Astrocyte (in vitro differentiated cells and primary cell): ENCODE data around the gene SLC16A13. TPM values are rescaled to one million over a fixed set of nuclear protein-coding genes. Genes with fewer than 3 reads are reported as not detected.

Experiments used
- DNase-seq: peaks from one replicate; pipeline ENCODE4 v3.0.0-alpha.2; 2010; ENCODE audit warnings: low read depth
- FAIRE-seq: peaks from 2 replicates; lab custom pipeline; 2011; peaks lifted over from hg19 to GRCh38; lab: Jason Lieb, UNC
- H2AFZ ChIP-seq: 2 replicates; pipeline ENCODE4 v1.6.0; 2012; ENCODE audit warnings: low read depth, low read length, inconsistent platforms
- H3K27ac ChIP-seq: 2 replicates; pipeline ENCODE4 v1.5.1; 2011; ENCODE audit warnings: low read depth, low read length, inconsistent platforms
- H3K27me3 ChIP-seq: 2 replicates; pipeline ENCODE4 v1.6.0; 2011; ENCODE audit warnings: low read length, inconsistent platforms; ENCODE audit not compliant: insufficient read depth
- H3K36me3 ChIP-seq: 2 replicates; pipeline ENCODE4 v1.5.1; 2011; ENCODE audit warnings: low read length, inconsistent platforms; ENCODE audit not compliant: insufficient read depth
- H3K4me1 ChIP-seq: 2 replicates; pipeline ENCODE4 v1.5.1; 2011; ENCODE audit warnings: low read length, inconsistent platforms; ENCODE audit not compliant: insufficient read depth
- H3K4me2 ChIP-seq: 2 replicates; pipeline ENCODE4 v1.6.0; 2012; ENCODE audit warnings: low read length, inconsistent platforms
- H3K4me3 ChIP-seq: 2 replicates; pipeline ENCODE4 v1.5.1; 2011; ENCODE audit warnings: low read depth, mild to moderate bottlenecking, low read length, inconsistent platforms; ENCODE audit not compliant: insufficient read depth
- H3K79me2 ChIP-seq: 2 replicates; pipeline ENCODE4 v1.6.0; 2012; ENCODE audit warnings: mild to moderate bottlenecking, low read length, inconsistent platforms; ENCODE audit not compliant: insufficient read depth
- H3K9ac ChIP-seq: 2 replicates; pipeline ENCODE4 v1.6.0; 2012; ENCODE audit warnings: mild to moderate bottlenecking, low read length, inconsistent platforms
- H3K9me3 ChIP-seq: 2 replicates; pipeline ENCODE4 v1.5.1; 2012; ENCODE audit warnings: low read depth, mild to moderate bottlenecking, low read length, inconsistent platforms; ENCODE audit not compliant: insufficient read depth
- H4K20me1 ChIP-seq: 2 replicates; pipeline ENCODE4 v1.6.0; 2012; ENCODE audit warnings: low read length, inconsistent platforms; ENCODE audit not compliant: insufficient read depth
- H3K27ac Mint-ChIP-seq: one replicate; pipeline ENCODE4 v1.8.0; 2021; ENCODE audit warnings: mild to moderate bottlenecking, mixed read lengths; ENCODE audit not compliant: unreplicated experiment
- H3K27me3 Mint-ChIP-seq: one replicate; pipeline ENCODE4 v1.8.0; 2021; ENCODE audit warnings: low read depth, mixed read lengths; ENCODE audit not compliant: unreplicated experiment
- H3K36me3 Mint-ChIP-seq: one replicate; pipeline ENCODE4 v1.8.0; 2021; ENCODE audit warnings: low read depth, mixed read lengths; ENCODE audit not compliant: unreplicated experiment
- H3K4me1 Mint-ChIP-seq: one replicate; pipeline ENCODE4 v1.8.0; 2021; ENCODE audit warnings: low read depth, mixed read lengths; ENCODE audit not compliant: unreplicated experiment
- H3K4me3 Mint-ChIP-seq: one replicate; pipeline ENCODE4 v1.8.0; 2021; ENCODE audit warnings: mild to moderate bottlenecking, moderate library complexity, mixed read lengths; ENCODE audit not compliant: unreplicated experiment
- H3K9me3 Mint-ChIP-seq: one replicate; pipeline ENCODE4 v1.8.0; 2021; ENCODE audit warnings: mild to moderate bottlenecking, mixed read lengths; ENCODE audit not compliant: unreplicated experiment
- CTCF ChIP-seq: IDR thresholded peaks from 2 replicates; pipeline ENCODE4 v1.5.1; 2011; ENCODE audit warnings: low read depth, mild to moderate bottlenecking, inconsistent platforms, low read length, moderate library complexity; ENCODE audit not compliant: insufficient read depth
- EZH2 ChIP-seq: IDR thresholded peaks from 2 replicates; pipeline ENCODE4 v1.6.1; 2012; ENCODE audit warnings: mild to moderate bottlenecking, low read length, inconsistent platforms; ENCODE audit not compliant: insufficient read depth
- total RNA-seq: library from RNA; stranded (reverse); gene quantifications from 2 replicates; pipeline ENCODE4 v1.2.1, GENCODE V29; 2021

The SLC16A13 gene
- total RNA-seq, 1 donor from 2014 or later = 6.6 TPM

- H3K27me3 Mint-ChIP-seq = no peaks in the 10 kb centered on the region
These were observed 33.3 kb upstream of the SLC16A13 start for GRCh38 chr17:7002288-7003047.

GRCh38 chr17:7003745-7004144 is 32.1 kb upstream of the SLC16A13 start:
- H3K36me3 Mint-ChIP-seq = peaks cover 18% of the 10 kb centered on the region

More at GRCh38 chr17:7002288-7003047, 33.3 kb upstream of the SLC16A13 start:
- H3K79me2 ChIP-seq = peaks cover 18% of the 10 kb centered on the region
- H3K4me1 ChIP-seq = no peaks in the 10 kb centered on the region
- FAIRE-seq (no peak), DNase-seq (no peak)
- H3K9ac ChIP-seq = no peak overlapping the region
- Mint-ChIP-seq H3K36me3 (peaks cover 25% of the 10 kb centered on the region), H3K9me3 (peaks cover 1% of the 10 kb centered on the region), H3K4me3 (no peak overlapping the region), H3K4me1 (peaks cover 4% of the 10 kb centered on the region), H3K27ac (no peak overlapping the region)
- TF ChIP-seq EZH2 (no peak), CTCF (no peak)
- no peaks in the 10 kb centered on the region for H3K9me3 ChIP-seq
- peaks cover 71% of the 10 kb centered on the region for H4K20me1 ChIP-seq
- H3K27me3 ChIP-seq = no peaks in the 10 kb centered on the region
- H3K4me3 ChIP-seq = no peak overlapping the region
- H2AFZ ChIP-seq = no peak overlapping the region
- H3K36me3 ChIP-seq = peaks cover 6% of the 10 kb centered on the region
- no peak overlapping the region for H3K4me2 ChIP-seq
- H3K27ac ChIP-seq = no peak overlapping the region

GRCh38 chr17:7004398-7005253 is 31.2 kb upstream of the SLC16A13 start:
- H3K4me3 ChIP-seq = no peak overlapping the region
- H3K4me1 ChIP-seq = no peaks in the 10 kb centered on the region
- no peak for DNase-seq
- no peaks in the 10 kb centered on the region for H3K9me3 ChIP-seq
- no peak overlapping the region for H3K4me2 ChIP-seq
- H3K36me3 ChIP-seq = peaks cover 6% of the 10 kb centered on the region
- FAIRE-seq = peak; percentile 56
- peaks cover 10% of the 10 kb centered on the region for H3K36me3 Mint-ChIP-seq
- H3K4me1 Mint-ChIP-seq = peaks cover 4% of the 10 kb centered on the region
- no peak overlapping the region for H3K4me3 Mint-ChIP-seq
- no peaks in the 10 kb centered on the region for H3K27me3 ChIP-seq
- peaks cover 26% of the 10 kb centered on the region for H3K79me2 ChIP-seq
- no peak overlapping the region for H3K27ac ChIP-seq
- no peak overlapping the region for H3K9ac ChIP-seq
- no peak for TF ChIP-seq EZH2
- peak; percentile 58 for TF ChIP-seq CTCF
- H4K20me1 ChIP-seq = peaks cover 67% of the 10 kb centered on the region
- H3K27me3 Mint-ChIP-seq = no peaks in the 10 kb centered on the region
- H3K27ac Mint-ChIP-seq = no peak overlapping the region
- H2AFZ ChIP-seq = no peak overlapping the region
- H3K9me3 Mint-ChIP-seq = peaks cover 1% of the 10 kb centered on the region

More at GRCh38 chr17:7003745-7004144, 32.1 kb upstream of the SLC16A13 start:
- H3K27ac Mint-ChIP-seq = no peak overlapping the region
- no peak for TF ChIP-seq EZH2
- H3K9me3 Mint-ChIP-seq = peaks cover 1% of the 10 kb centered on the region
- H3K4me2 ChIP-seq = no peak overlapping the region
- no peak overlapping the region for H3K27ac ChIP-seq
- peaks cover 68% of the 10 kb centered on the region for H4K20me1 ChIP-seq
- no peak overlapping the region for H3K9ac ChIP-seq
- H3K27me3 Mint-ChIP-seq = no peaks in the 10 kb centered on the region
- peaks cover 6% of the 10 kb centered on the region for H3K36me3 ChIP-seq
- FAIRE-seq (no peak), DNase-seq (no peak)
- H3K27me3 ChIP-seq = no peaks in the 10 kb centered on the region
- peaks cover 4% of the 10 kb centered on the region for H3K4me1 Mint-ChIP-seq
- peaks cover 22% of the 10 kb centered on the region for H3K79me2 ChIP-seq
- H3K4me3 Mint-ChIP-seq = no peak overlapping the region
- H3K4me1 ChIP-seq = no peaks in the 10 kb centered on the region
- no peak overlapping the region for H3K4me3 ChIP-seq
- no peaks in the 10 kb centered on the region for H3K9me3 ChIP-seq
- no peak overlapping the region for H2AFZ ChIP-seq
